ENCODE measurements around the gene ANHX. TPM values are rescaled to one million over a fixed set of nuclear protein-coding genes. Genes with fewer than 3 reads are reported as not detected.
A peak's percentile ranks its signal among the peaks of the same experiment; 100 is the strongest.

Gene ANHX
- total and polyA plus RNA-seq, 2 of the 8 experiments (the other 6 are each of a cell fraction or from before 2014, with no cell fraction given), result not detected

- H2BK12ac ChIP-seq (ENCODE audit: low read depth, low read length), result no peak overlapping the region
- FAIRE-seq, result no peak
- no peak overlapping the region for H4K5ac ChIP-seq (ENCODE audit: insufficient read length, low read depth, low read length)
- H3K4me2 ChIP-seq (ENCODE audit: insufficient read depth in 1 of 2, low read depth in 2 of 2, low read length in 2 of 2), result no peak overlapping the region
- ChIA-PET POLR2A (ENCODE audit: partially characterized antibody) (interaction anchor here (0.9 to 2.1 kb wide), 7 partner anchors 11 to 147 kb away, joined by 3 to 7 read pairs (median 4); partner anchors contain the start of gene ZNF268), CTCF (ENCODE audit: partially characterized antibody) (interaction anchor here (1.0 to 1.9 kb wide), 3 partner anchors 22 to 240 kb away, joined by 3 to 6 read pairs (median 4); partner anchors contain the start of gene ZNF268)
- H3K79me1 ChIP-seq (ENCODE audit: low read depth, low read length), result no peaks in the 10 kb centered on the region
- no peak overlapping the region for H3K14ac ChIP-seq (ENCODE audit: insufficient read length)
- H3K9ac ChIP-seq (replicated peaks in 1 of 4; ENCODE audit: extremely low read depth in 1 of 4, low read depth in 3 of 4, low read length in 3 of 4), result no peak overlapping the region
- WGBS, 2 experiments (ENCODE audit: extremely low coverage in 1 of 2, insufficient coverage in 1 of 2, insufficient read length in 1 of 2, insufficient replicate concordance in 2 of 2, low coverage in 1 of 2, low lambda C conversion rate in 2 of 2, missing lambda C conversion rate in 1 of 2), result 91% methylated on average over 7 of the region's 7 CpGs; no CpG with 5 or more reads in 1 of the 2 experiments
- H3K4me1 ChIP-seq (replicated peaks in 1 of 4; ENCODE audit: control insufficient read depth in 3 of 4, insufficient read depth in 4 of 4, low read length in 3 of 4), result no peaks in the 10 kb centered on the region
- H3K9me3 ChIP-seq (ENCODE audit: insufficient read depth in 2 of 2, low read depth in 1 of 2, low read length in 1 of 2), result peaks cover 74 to 75% of the 10 kb centered on the region in 2 experiments
- H2BK20ac ChIP-seq (ENCODE audit: low read length), result no peak overlapping the region
- H3K36me3 ChIP-seq (ENCODE audit: control insufficient read depth in 2 of 4, insufficient read depth in 4 of 4, low read length in 3 of 4), result peaks cover 2 to 47% (median 21%) of the 10 kb centered on the region in 4 experiments; a peak in 7 of 8 replicates
- no peak overlapping the region for H2BK120ac ChIP-seq (replicated peaks; ENCODE audit: low read depth, low read length)
- H3K27ac ChIP-seq (ENCODE audit: low read depth, low read length), result no peak overlapping the region
- no peak overlapping the region for H3K4ac ChIP-seq (replicated peaks; ENCODE audit: insufficient read length, low read depth, low read length)
- DNase-seq (ENCODE audit: low read depth in 1 of 2, low spot score in 2 of 2), result no peak
- no peak overlapping the region for H3K23ac ChIP-seq (ENCODE audit: insufficient read length)
- H3K4me3 ChIP-seq (ENCODE audit: extremely low read depth in 1 of 4, insufficient read depth in 2 of 4, low read depth in 3 of 4, low read length in 4 of 4), result peak overlapping the region in 1 of 4 experiments; percentile 49; a peak in 2 of 8 replicates
- H3K27me3 ChIP-seq (replicated peaks in 1 of 4; ENCODE audit: control insufficient read depth in 3 of 4, extremely low read depth in 1 of 4, insufficient read depth in 3 of 4, low read length in 3 of 4), result no peaks in the 10 kb centered on the region
- no peak overlapping the region for H2AFZ ChIP-seq (ENCODE audit: low read length)
- no peak overlapping the region for H4K8ac ChIP-seq (ENCODE audit: extremely low read depth, insufficient read depth, low read length)
- H4K91ac ChIP-seq (replicated peaks; ENCODE audit: insufficient read length, low read length), result no peak overlapping the region
- no peak overlapping the region for H2AK5ac ChIP-seq (ENCODE audit: low read depth, low read length)
- TF ChIP-seq ZNF274 (IDR thresholded peaks at IDR 0.05; ENCODE audit: borderline replicate concordance, extremely low read depth, low read length), result peak; percentile 97
- no peak for TF ChIP-seq TEAD4 (IDR thresholded peaks at IDR 0.05; ENCODE audit: low read depth, low read length)
- no peak for TF ChIP-seq ASH2L (IDR thresholded peaks at IDR 0.05; ENCODE audit: low read length)
- TF ChIP-seq CBX5 (IDR thresholded peaks at IDR 0.05; ENCODE audit: low read depth, low read length), result peak; percentile 18; the same call in 1 of the 2 replicates
- no peak for TF ChIP-seq TBP (IDR thresholded peaks at IDR 0.05; ENCODE audit: low read depth, low read length)
- H2BK15ac ChIP-seq (ENCODE audit: low read length), result no peak overlapping the region
- H3K18ac ChIP-seq (ENCODE audit: extremely low read depth, low read length), result no peak overlapping the region
- H4K20me1 ChIP-seq (replicated peaks in 1 of 2; ENCODE audit: control insufficient read depth in 1 of 2, insufficient read depth in 2 of 2, low read length in 2 of 2), result no peaks in the 10 kb centered on the region
- H3K79me2 ChIP-seq (ENCODE audit: control insufficient read depth in 1 of 2, insufficient read depth in 2 of 2, low read length in 2 of 2), result no peaks in the 10 kb centered on the region
- no peak overlapping the region for H3K56ac ChIP-seq (replicated peaks; ENCODE audit: insufficient read length, low read depth, low read length)
- no peaks in the 10 kb centered on the region for H3K23me2 ChIP-seq (ENCODE audit: low read depth, low read length)
- H2BK5ac ChIP-seq (ENCODE audit: low read depth, low read length), result no peak overlapping the region
Measured at GRCh38 chr12:133203344-133204263, 32.1 kb downstream of the ANHX start.

Data from H1 (cell line).